Stomach (tissue), 4 donors: Measurements from ENCODE around the gene KRTAP10-12.

Source experiments
- CTCF ChIP-seq, 7 experiments: fragments of 450-650 bp in 4 of 7; fragments of 200-600 bp in 3 of 7; sonication (generic) in 3 of 7; IDR thresholded peaks; one replicate each; pipeline ENCODE4 v1.5.1; 2016 to 2019; ENCODE audit warnings: antibody characterized with exemption in 7 of 7, control low read depth in 2 of 7, mild to moderate bottlenecking in 1 of 7
- EP300 ChIP-seq: sonication (generic); formaldehyde crosslinking; IDR thresholded peaks from one replicate; pipeline ENCODE4 v1.6.1; 2017; ENCODE audit warnings: antibody characterized with exemption
- POLR2A ChIP-seq, 4 donors: fragments of 450-650 bp; IDR thresholded peaks; one replicate each; pipeline ENCODE4 v1.6.1; 2016; ENCODE audit warnings: antibody characterized with exemption in 4 of 4, control low read depth in 2 of 4, mild to moderate bottlenecking in 1 of 4, moderate library complexity in 1 of 4
- POLR2AphosphoS5 ChIP-seq, 3 donors: sonication (generic); formaldehyde crosslinking; IDR thresholded peaks; one replicate each; pipeline ENCODE4 v1.6.1; 2016; ENCODE audit warnings: antibody characterized with exemption in 3 of 3

- TF ChIP-seq POLR2A (IDR thresholded peaks at IDR 0.05) (no peak), CTCF (IDR thresholded peaks at IDR 0.05) (no peak), EP300 (no peak), POLR2AphosphoS5 (IDR thresholded peaks at IDR 0.05) (no peak)
Measured at GRCh38 chr21:44724196-44724595, 27.2 kb downstream of the KRTAP10-12 start.
